HG02623 (cell line): ENCODE results near the gene MIP.
A peak's percentile ranks its signal among the peaks of the same experiment; 100 is the strongest.
"Not testable (repeated sequence)": the region's sequence is repeated elsewhere in the genome, so short reads cannot be mapped to it uniquely, and the experiment has no call there.

Experiments used
- ATAC-seq: cut with Tn5 transposase; IDR thresholded peaks from one replicate; pipeline ENCODE4 v1.9.1; 2021; ENCODE audit warnings: moderate library complexity; ENCODE audit not compliant: unreplicated experiment

The MIP gene

GRCh38 chr12:56454557-56454956 lies at the start of gene MIP:
Gene MIP (minus strand): TSS chr12:56454657. CDS start chr12:56454613, 44 bp downstream.
- ATAC-seq, result no peak

- ATAC-seq, result not testable (repeated sequence)
Observed at GRCh38 chr12:56499879-56500278, 45.4 kb upstream of the MIP start.

GRCh38 chr12:56499452-56499851 lies 45.0 kb upstream of the MIP start:
- ATAC-seq, result not testable (repeated sequence)

- ATAC-seq, result not testable (repeated sequence)
Observed at GRCh38 chr12:56498126-56498902, 43.9 kb upstream of the MIP start.

- ATAC-seq, result not testable (repeated sequence)
Observed at GRCh38 chr12:56496704-56497103, 42.2 kb upstream of the MIP start.

- ATAC-seq, result not testable (repeated sequence)
Observed at GRCh38 chr12:56494481-56494880, 40.0 kb upstream of the MIP start.

- ATAC-seq, result not testable (repeated sequence)
Observed at GRCh38 chr12:56494106-56494415, 39.6 kb upstream of the MIP start.

GRCh38 chr12:56493409-56494105 lies 39.1 kb upstream of the MIP start:
- not testable (repeated sequence) for ATAC-seq

- no peak for ATAC-seq
Observed at GRCh38 chr12:56490360-56490759, 35.9 kb upstream of the MIP start.

GRCh38 chr12:56488041-56488955 lies 33.8 kb upstream of the MIP start, which contains the start of gene GLS2:
Gene GLS2 (minus strand): TSS chr12:56488161. CDS start chr12:56488118, 43 bp downstream.
- ATAC-seq, result peak; percentile 88

- ATAC-seq, result no peak
Observed at GRCh38 chr12:56487448-56488040, 33.1 kb upstream of the MIP start.

GRCh38 chr12:56486694-56487093 lies 32.2 kb upstream of the MIP start:
- no peak for ATAC-seq

GRCh38 chr12:56484566-56484965 lies 30.1 kb upstream of the MIP start:
- no peak for ATAC-seq

GRCh38 chr12:56479625-56480024 lies 25.2 kb upstream of the MIP start:
- ATAC-seq, result no peak

GRCh38 chr12:56477521-56478225 lies 23.2 kb upstream of the MIP start:
- ATAC-seq, result no peak

GRCh38 chr12:56476972-56477432 lies 22.5 kb upstream of the MIP start:
- ATAC-seq, result no peak

GRCh38 chr12:56476143-56476542 lies 21.7 kb upstream of the MIP start:
- ATAC-seq, result no peak

GRCh38 chr12:56474389-56474788 lies 19.9 kb upstream of the MIP start:
- ATAC-seq, result no peak

- no peak for ATAC-seq
Observed at GRCh38 chr12:56469007-56469930, 14.8 kb upstream of the MIP start.
